ENCODE results near the gene MRPL23. TPM values are rescaled to one million over a fixed set of nuclear protein-coding genes. Genes with fewer than 3 reads are reported as not detected.

MRPL23 gene
- total and polyA plus RNA-seq, 9 of the 15 experiments (the other 6 are each of a cell fraction or from before 2014, with no cell fraction given) = 0.44 to 109 (median 37.4) TPM

DNA sequence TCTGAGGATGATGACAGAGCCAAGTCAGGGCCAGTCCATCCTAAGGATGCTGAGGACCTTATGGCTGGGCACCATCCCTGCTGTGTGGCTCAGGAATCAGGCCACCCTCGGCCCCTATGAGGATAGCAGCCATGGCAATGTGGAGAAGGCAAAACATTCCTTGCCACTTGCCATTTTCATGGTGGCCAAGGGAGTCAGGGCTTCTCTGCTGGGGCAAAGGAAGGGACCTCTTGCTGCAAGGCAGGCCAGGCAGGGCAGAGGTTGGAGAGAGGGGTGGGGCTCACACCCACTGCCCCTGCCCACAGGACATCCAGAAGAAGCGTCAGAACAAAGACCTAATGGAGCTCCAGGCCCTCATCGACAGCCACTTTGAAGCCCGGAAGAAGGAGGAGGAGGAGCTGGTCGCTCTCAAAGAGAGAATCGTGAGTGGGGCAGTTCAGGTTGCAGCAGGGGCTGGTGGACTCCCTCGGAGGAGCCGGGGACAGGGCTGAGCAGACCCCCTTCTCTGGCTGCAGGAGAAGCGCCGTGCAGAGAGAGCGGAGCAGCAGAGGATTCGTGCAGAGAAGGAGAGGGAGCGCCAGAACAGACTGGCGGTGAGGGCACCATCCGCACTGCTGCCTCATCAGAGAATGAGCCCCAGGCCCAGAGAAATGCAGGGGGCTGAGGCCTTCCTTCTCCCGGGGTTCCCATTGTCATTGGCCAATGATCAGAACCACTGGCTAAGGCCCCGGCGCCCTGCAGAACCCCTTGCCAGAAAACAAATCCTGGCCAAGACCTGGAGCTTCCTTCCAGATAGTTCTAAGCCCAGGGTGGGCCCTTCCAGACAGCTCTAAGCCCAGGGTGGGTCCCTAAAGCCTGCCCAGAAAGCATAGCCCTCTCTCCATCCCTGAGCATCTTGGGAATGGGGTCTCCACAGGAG is 13.5 kb upstream of the MRPL23 start:
- Histone ChIP-seq H3K27me3 (ENCODE audit: control insufficient read depth in 2 of 2, insufficient read depth in 2 of 2, low read length in 2 of 2) (peaks cover 40 to 92% of the 10 kb centered on the region in 2 experiments; a peak in 4 of 5 replicates), H3K27ac (ENCODE audit: extremely low read depth, low read depth, low read length) (no peak overlapping the region), H3K9me1 (ENCODE audit: control insufficient read depth, insufficient read depth, low read length) (no peaks in the 10 kb centered on the region), H3K9me3 (replicated peaks; ENCODE audit: control insufficient read depth, insufficient read depth, low read depth, low read length) (no peaks in the 10 kb centered on the region), H3K4me3 (no peak overlapping the region), H3K4me1 (replicated peaks in 1 of 2; ENCODE audit: control insufficient read depth in 2 of 2, insufficient read depth in 2 of 2, low read length in 2 of 2) (peaks cover 0 to 41% of the 10 kb centered on the region in 2 experiments; a peak in 2 of 5 replicates), H3K4me2 (ENCODE audit: insufficient read depth, low read length) (no peak overlapping the region), H4K20me1 (replicated peaks; ENCODE audit: control insufficient read depth, insufficient read depth, low read length) (peaks cover 19% of the 10 kb centered on the region; the same call in 1 of the 2 replicates), H3K9ac (ENCODE audit: insufficient read depth in 1 of 2, low read depth in 2 of 2, low read length in 2 of 2) (no peak overlapping the region), H3K36me3 (ENCODE audit: control insufficient read depth, insufficient read depth, low read length) (no peaks in the 10 kb centered on the region), H3K79me2 (ENCODE audit: control insufficient read depth, insufficient read depth, low read length) (no peaks in the 10 kb centered on the region), H2AFZ (ENCODE audit: low read depth, low read length) (no peak overlapping the region)
- ChIA-PET POLR2A (interaction anchor here (0.7 kb wide), 1 partner anchor 177 kb away, joined by 3 read pairs; no protein-coding TSS in a partner anchor), CTCF (ENCODE audit: low intra/inter-chr PET ratio) (no interaction called here)
- ATAC-seq (no peak), FAIRE-seq (no peak), DNase-seq (ENCODE audit: extremely low read depth in 1 of 4, low spot score in 3 of 4) (no peak)
- in situ Hi-C loops (cut with MboI) = no loop called here
- no TSS peak for BruUV-seq (replicated peaks)
- intact Hi-C loops (cut with micrococcal nuclease) = no loop called here
- under 1% methylated on average over 15 of the region's 18 CpGs for WGBS (ENCODE audit: insufficient coverage, low coverage, missing lambda C conversion rate)
- no peak for TF ChIP-seq PBX2 (CRISPR knock-in tag; IDR thresholded peaks at IDR 0.05; ENCODE audit: low read depth)
- TF ChIP-seq PBX2 (tag; conservative IDR thresholded peaks at IDR 0.05; ENCODE audit: low read depth) = no peak
- TF ChIP-seq FOXP4 (CRISPR knock-in tag; IDR thresholded peaks at IDR 0.05; ENCODE audit: borderline replicate concordance) = no peak
- TF ChIP-seq SMARCE1 (IDR thresholded peaks at IDR 0.05) = no peak
- no peak for TF ChIP-seq TBL1XR1 (IDR thresholded peaks at IDR 0.05; ENCODE audit: low read length in 2 of 2)
- TF ChIP-seq, protein P1, sequence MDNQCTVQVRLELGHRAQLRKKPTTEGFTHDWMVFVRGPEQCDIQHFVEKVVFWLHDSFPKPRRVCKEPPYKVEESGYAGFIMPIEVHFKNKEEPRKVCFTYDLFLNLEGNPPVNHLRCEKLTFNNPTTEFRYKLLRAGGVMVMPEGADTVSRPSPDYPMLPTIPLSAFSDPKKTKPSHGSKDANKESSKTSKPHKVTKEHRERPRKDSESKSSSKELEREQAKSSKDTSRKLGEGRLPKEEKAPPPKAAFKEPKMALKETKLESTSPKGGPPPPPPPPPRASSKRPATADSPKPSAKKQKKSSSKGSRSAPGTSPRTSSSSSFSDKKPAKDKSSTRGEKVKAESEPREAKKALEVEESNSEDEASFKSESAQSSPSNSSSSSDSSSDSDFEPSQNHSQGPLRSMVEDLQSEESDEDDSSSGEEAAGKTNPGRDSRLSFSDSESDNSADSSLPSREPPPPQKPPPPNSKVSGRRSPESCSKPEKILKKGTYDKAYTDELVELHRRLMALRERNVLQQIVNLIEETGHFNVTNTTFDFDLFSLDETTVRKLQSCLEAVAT (IDR thresholded peaks at IDR 0.05) = no peak
- TF ChIP-seq TSHZ1 (CRISPR knock-in tag; IDR thresholded peaks at IDR 0.05) = no peak
- no peak for TF ChIP-seq ZNF589 (CRISPR knock-in tag; IDR thresholded peaks at IDR 0.05; ENCODE audit: low read depth)
- no peak for TF ChIP-seq ETV5 (CRISPR knock-in tag; IDR thresholded peaks at IDR 0.05; ENCODE audit: low read depth)

Measured in K562 (cell line).